A172 (cell line): Measurements from ENCODE around the gene ITGA11. TPM values are rescaled to one million over a fixed set of nuclear protein-coding genes. Genes with fewer than 3 reads are reported as not detected.
A peak's percentile ranks its signal among the peaks of the same experiment; 100 is the strongest.

ENCODE experiments used
- DNase-seq: peaks from one replicate; pipeline ENCODE4 v3.0.0-alpha.2; 2015; ENCODE audit warnings: low spot score
- total RNA-seq: library from RNA; depleted of rRNA; stranded (reverse); fragments of >200 nt; shearing (Covaris generic); gene quantifications from 2 replicates; pipeline ENCODE4 v1.2.3, GENCODE V29; 2014

ITGA11 gene
- total RNA-seq, 1 experiment from 2014 or later: 0.72 TPM

DNA sequence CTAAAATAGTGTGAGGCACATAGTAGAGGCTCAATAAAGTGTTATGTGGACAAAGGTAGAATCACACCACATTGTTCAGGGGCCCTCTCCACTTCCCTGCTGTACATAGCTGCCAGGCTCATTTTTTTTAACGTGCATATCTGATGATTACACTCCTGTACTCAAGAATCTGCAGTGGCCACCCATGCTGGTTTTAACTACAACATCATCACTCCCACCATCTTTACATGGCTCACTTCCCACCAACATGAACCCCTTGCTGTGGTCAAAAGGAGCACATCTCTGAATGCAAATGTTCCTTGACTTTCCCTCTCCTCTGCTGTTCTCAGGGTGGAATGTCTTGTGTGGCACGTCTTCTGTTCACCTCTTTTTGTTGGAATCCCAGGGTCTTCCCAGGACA, 77.7 kb downstream of the ITGA11 start:
- no peak for DNase-seq

DNA sequence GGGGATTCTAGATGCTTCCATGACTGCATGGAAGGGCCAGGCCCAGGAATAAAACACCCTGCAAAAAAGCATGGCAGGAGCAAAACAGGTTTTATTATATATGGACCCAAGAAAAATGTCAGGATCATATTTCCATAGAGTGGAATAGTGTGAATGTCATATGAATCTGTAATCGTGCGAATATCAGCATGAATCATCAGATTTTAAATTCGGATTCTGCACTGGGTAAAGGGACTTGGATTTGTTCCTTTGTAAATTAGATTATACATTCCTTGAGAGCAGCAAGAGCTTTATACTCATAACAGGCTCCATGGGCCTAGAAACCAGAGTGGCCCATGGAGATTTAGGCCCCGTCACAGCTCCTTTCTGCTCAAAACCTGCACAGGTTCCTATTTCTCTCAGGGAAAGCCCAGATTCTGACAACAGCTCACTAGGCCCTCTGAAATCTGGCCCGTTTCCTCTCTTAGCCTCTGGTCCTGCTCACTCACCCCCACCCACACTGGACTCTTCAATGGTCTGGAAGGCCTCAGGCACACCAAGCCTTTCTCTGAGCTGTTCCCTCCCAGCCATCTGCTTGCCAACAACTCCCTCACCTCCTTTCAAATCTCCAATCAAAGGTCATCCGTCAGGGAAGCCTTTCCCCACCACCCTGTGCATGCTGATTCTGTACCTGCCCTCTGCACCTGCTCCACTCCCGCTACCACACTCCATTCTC, 78.4 kb downstream of the ITGA11 start:
- DNase-seq: no peak

DNA sequence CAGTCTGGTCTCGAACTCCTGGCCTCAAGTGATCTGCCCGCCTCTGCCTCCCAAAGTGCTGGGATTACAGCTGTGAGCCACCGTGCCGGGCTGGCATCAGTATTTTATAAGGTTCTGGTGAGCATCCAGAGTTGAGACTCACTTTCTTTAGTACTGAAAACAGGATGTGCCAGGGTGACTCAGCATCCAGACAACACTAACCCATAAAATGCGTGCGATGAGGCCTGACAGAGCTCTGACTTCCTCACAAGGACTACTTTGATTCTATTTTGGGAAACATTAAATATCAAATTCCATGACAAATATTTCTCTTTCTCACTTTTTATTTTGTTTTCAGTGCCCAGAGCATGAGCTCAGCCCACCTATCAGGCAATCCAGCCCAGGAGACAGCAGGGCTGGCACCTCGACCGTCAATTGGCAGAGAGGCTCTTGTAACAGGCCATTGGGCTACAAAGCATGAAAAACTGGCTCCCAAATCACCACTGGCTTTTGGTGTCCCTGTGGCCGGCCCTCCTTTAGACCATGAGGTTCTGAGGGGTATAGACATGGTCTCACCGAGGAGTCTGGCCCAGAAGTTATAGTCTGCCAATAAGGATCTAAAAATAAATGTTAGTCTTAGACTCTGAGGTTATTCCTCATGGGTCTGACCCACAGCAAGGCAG, 79.4 kb downstream of the ITGA11 start:
- DNase-seq: peak; percentile 96

DNA sequence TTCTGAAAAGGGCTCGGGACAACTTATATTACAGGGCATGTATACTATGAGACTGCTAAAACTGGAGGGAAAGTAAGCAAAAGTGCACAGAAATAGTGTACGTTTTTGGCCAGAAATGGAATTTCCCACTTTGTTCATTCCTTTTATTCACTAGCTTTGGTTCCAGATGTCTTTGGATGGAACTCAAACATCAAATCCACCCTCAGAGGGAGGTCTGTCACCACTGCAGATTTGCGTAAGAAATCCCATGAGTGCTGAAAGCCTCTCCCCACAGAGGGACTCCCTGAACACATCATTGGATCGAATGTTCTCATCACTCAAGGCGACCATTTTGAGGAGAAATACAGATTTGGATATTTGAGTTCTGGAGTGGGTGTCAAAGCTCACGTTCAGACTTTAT, 82.8 kb downstream of the ITGA11 start:
- no peak for DNase-seq

DNA sequence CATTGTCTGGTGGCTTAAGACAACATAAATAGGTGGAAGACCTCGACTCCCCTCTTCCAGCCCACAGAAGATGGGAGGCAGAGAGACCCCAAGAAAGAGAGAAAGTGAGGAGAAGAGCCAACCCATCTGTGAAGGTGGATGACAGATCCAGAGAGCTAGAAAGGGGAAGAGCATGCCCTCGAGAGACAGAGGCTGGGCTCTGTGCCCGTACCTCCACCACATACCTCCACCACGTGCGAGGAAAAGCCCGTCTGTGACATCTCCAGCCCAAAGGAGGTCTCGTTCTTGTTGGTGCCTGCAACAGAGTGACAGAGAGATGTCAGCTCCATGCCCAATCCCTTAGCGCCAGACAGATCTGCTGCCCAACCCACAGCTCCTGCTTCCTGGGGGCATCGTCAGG, 83.4 kb downstream of the ITGA11 start:
- no peak for DNase-seq

DNA sequence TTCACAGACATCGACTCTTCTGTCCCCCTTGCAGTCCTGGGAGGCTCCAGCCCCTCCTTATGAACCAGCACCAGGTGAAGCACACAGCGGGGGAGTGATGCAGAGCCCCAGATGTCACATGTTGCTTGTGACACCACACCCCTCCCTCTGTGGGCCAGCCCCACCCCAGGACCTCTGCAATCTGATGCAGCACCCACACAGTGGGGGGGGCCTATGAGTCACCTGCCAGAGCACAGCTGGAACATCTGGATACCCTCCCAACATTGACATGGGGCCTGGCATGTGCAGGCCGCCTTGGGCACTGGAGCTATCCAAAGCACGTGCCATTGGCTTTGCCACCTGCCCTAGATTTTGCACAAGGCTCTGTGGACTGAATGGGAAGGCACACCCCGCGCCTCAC, 83.9 kb downstream of the ITGA11 start:
- no peak for DNase-seq

DNA sequence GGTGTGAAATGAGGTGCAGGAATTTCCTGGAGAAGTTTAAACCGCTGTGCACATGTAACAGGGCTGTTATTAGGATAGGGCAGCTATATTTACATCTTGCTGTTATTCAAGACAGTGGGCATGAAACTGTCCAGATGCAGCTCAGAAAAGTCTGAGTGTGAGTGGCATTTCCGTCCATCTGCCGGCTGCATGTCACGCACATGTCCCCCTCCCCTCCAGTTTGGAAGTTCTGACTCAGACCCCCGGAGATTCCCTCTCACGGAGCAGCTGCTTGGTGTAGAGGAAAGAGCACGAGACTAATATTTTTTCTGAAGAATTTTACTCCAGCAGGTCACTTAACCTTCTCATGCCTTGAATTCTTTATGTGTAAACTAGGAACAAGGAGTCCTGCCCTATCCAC, 84.6 kb downstream of the ITGA11 start:
- DNase-seq: no peak

DNA sequence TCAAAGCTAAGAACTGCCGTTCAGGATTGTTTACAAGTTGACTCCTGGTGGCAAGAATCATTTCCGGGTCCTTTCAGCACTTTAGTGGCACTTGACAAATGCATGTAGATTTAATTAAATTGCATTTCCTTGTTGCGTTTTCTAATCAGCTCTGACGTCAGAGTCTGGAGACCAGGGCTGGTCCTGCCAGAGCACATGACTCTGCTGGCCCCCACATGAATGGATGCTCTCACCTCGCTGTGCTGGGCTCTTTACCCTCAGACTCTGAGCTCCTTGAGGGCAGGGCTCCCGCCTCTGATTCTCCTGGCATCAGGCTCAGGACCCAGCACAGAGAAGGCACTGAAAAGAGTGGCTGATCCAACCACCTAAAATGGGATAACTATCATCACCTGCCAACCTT, 85.0 kb downstream of the ITGA11 start:
- DNase-seq: no peak

DNA sequence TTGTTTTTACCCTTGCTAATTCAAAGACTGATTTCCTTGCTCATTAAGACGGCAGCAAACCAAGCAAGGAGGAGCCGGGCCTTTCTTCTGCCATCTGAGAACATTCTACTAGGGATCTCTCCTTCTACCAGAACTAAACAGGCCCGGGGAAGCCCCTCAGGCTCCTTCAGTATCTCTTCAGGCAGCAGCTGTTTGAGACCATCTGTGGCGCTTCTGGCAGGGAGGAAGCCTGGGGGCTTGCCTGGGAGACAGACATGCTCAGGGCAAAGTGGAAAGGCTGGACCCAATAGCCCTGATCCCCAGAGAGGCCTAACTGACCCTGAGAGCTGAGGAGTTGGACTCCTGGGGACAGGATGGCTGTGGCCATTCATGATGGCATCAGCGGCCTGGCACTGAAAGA, 86.5 kb downstream of the ITGA11 start:
- no peak for DNase-seq

DNA sequence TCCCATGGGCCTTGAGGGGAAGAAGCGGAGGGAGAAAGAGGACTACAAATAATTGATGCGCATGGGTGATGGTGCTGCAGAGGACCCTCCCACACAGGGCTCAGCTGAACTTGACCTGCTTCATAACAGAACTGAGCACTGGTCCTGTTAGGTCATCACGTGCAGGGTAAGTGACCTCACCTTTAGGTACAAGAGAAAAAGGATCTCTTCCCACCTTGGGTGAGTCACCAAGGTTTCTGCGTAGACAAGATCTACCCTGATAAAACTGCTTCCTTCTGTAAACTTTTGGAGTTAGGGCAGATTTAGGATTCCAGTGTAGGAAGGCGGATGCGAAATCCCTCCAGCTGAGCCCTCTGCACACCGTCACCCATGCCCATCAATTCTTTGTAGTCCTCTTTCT, 87.4 kb downstream of the ITGA11 start:
- DNase-seq: no peak

DNA sequence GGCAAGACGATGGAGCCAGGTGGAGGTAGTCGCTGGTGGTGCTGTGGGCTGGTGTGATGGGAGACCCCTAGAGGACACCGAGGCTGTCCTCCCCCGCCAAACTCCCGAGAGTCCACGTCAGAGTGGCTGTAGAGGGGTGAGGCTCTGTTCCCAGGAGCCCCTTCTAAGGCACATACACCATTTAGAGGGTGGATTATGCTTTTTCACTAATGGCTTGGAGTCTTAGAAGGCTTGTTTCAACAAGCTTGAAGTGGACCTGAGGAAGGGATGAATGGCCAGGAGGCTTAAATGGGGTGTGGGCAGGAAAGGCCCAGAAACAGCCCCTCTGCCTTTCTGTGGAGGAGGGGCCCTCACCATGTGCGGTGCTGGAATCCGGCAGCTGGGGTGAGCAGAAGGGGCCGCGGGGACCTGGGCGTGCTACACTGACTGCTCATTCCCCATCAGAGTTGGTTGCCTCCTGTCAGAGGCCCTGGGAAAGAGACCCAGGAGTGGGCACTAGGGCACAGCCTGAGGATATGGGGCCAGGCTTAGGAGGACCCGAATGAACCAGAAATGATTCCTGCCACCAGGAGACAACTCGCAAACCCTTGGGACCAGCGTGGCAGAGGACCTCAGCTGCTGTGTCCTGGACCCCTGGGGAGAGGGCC, 88.3 kb downstream of the ITGA11 start:
- DNase-seq: no peak

DNA sequence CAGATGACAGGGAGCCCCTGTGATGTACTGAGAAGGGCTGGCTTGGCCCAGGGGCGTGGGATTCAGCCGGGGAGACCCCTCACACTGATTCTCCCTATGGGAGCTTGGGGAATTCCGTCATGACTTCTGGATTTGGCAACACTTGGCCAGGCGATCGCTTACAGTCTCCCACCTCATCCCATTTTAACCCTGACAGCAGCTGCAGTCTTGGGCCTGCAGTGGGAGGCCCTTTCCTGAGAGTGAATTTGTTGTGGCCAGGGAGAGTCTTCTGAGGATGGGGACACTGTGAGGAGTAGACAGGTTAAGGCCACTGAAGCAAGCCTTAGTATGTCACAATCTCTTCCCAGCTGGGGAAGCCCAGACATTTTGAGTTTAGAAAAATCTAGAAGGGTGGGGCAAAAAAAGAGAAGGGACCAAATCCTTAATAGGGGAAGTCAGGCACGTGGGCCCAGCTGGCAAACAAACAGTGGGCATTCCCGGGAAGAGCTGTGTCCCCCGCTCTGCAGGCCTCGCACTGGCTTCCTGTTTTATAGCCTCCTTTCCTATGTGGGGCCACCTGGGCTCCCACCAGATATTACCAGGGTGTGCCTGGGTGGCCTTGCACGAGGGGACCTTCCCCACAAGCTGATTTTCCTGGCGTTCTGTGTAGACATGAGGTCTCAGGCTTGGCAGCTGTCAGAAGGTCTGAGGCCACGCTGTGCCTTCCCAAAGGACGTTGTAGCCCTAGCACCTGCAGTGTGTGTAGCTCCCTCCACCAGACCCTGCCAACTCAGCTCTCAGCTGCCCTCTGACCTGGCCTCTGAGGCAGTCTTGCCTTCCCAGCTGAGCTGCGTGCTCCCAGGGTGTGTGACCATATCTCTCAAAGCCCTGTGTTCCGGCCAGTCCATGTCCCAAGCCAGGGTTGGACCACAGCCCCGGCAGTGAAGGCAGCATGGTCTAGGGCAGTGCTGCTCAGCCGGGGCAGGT, 89.9 kb downstream of the ITGA11 start:
- no peak for DNase-seq

DNA sequence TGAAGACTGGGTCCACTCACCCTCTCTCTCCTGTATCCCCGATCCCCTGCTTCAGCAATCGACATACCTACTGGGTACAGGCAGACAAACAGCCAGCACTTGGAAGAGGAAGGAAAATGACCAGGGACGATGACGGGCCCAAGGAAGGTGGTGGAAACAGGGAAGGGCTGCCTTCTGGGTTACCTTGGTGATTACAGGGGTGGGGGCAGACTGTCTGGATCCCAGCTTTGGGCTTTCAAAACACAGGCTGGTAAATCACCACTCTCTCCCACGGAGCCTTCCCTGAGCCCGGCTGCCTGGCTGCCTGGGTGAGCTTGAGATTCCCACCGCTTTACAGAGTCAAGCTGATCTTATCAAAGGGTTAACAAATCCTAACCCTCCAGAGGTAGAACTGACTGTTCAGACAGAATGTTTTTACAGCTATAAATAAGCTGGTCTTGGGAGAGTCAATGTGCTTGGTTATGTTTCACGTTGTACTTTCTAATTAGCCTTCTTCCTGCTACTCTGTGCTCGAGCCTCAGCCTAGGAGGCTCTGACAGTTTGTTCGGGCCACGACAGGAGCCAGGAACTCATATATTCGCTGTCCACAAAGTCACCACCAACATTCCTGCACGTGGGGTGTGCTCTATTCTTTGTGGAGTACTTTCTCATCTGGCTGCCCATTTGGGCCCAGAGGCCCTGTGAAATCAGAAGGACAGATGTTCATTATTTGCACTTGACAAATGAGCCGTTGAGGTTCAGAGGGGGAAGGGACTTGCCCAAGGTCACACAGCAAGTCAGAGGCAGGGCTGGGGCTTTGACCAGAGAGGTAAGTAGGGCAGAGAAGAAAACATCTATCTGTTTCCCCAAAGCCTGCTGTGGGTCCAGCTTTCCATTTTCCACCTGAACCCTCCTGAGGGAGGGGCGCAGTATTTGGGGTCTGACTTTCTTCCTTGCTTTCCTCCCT, 91.0 kb downstream of the ITGA11 start:
- DNase-seq: no peak

DNA sequence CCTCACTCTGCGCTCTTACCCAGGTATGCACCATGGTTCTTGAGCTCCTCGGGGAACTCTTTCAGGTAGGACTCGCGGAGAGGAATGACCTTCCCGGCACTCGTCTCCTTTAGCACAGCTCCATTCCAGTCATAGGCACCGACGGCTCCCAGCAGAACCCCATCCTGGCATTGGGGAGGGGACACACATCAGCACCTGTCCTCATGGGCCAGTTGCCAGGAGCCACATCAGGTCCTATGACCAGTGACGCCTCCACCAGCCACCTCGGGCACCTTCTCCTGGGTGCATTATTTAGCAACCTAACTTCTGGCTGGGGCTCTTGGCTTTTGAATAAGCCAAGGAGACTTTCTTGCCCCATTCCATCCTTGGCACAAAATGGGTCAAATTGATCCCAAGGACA, 92.5 kb downstream of the ITGA11 start:
- DNase-seq: no peak

DNA sequence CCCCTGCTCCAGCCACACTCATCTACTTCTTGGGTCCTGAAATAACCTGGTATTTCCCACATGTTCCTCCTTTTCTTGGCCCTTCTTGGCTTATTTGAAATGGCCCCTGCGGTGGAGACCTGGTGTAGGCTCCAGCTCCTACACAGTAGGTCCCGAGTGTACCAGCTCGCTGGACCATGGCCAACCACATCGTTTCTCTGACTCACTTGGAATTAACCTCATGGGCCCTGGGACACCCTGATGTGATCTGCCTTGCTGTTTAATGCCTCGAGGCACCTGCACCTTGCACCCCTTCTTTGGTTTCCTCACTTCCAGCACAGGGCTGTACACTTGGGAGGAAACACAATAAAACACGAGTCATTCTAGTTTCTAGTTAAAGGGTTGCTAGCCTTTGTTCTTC, 94.1 kb downstream of the ITGA11 start:
- DNase-seq: peak; percentile 40

DNA sequence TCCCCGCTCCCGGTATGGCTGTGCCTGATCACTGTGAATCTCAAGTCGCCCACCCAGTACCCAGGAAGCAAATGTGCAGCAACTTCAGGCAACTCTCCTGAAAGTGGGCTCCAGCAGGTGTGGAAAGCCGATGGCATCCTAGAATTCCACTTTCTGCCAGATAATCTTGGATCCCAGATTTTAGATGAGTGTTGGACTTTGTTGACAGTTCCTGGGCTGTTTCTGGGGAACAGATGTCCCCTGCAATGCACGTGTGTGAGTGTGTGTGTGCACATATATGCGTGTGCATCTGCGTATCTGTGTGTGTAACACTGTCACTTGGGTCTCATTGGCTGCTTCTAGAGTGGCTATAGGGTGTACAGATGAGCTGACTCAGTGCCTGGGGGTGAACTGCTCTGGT, 95.4 kb downstream of the ITGA11 start:
- DNase-seq: no peak

DNA sequence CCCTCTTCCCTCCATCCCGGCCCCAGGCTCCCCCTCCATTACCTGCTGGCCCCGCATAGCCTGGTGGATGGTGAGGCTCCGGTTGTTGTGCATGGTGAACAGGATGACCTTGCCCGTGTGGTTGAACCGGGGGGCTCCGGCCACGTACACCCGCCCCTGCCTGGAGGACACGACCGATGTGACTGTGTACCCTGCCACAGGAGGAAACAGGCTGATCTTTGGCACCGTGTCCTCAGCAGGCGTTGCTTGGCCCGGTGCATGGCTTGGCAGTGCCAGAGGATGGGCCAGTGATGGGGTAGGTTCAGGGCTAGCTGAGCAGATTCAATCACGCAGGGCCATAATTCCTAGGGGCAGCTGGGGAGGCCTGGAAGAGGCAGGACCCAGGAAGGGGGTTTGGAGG, 96.3 kb downstream of the ITGA11 start:
- DNase-seq: no peak

DNA sequence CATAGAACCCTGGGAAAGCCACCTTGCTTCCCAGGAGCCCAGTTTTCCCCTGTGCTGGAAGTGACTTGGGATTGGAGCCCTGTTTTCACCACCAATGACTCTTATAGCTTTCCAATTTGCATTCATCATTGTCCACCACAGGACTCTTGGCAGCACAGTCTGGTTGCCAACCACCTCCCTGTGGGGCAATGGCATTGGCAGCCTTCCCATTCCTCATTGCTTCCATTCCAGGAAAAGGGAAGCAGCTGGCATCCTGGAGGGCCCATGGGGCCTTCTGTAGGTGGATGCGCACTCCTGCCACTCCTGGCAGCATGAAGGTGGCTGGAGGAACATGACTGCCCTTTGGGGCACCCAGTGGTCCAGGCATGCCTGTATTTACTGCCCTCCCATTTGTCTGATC, 96.7 kb downstream of the ITGA11 start:
- peak; percentile 90 for DNase-seq

DNA sequence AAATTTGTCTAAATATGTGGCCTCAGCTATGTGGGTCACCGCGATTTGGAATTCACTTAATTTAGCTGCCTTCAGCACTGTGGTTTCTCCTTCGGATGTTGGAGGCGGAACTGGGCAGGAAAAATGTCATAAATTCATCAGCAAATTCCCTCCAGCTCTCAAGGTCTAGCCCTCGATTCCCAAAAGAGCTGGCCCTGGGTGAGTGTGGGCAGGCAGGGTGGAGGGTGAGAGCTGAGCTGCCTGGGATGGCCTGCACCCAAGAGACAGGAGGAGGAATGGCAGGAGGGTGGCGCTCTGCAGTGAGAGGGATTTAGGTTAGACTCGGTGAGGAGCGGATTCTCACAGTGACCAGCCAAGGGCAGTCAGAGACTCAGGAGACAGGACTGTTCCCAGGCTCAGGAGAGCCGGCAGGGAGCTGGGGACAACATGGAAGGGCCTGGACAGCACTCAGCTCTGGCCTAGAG, 97.3 kb downstream of the ITGA11 start:
- peak; percentile 70 for DNase-seq

DNA sequence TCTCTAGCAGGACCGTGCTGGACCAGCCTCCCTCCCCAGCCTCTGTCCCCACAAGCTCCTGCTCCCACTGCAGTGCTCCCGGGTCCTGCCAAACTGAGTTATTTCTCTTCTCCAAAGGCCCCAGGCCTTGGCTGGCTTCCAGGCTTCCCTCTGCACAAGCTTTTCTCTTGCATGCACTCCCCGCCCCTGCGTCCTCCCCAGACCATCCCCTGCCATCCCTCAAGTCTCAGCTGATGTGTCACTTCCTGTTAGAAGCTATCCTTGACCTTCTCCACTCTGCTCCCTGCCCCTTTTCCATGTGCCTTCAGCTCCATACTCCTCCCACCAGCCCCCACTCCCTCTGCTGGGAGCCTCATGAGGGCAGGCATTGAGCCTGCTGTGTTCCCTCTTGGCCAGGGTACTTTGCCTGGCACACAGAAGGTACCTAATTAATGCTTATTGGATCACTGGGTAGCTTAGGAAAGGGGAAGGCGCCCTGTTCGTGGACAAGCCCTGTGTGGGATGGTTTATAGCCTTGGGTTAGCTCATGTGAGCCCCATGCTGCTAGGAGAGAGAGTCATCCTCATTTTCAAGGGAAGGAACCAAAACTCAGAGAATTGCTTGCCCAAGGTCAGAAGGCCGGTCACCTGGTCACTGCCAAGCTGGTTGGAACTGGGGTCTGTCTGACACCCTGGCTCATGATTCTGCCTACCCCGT, 98.0 kb downstream of the ITGA11 start:
- DNase-seq: peak; percentile 54
